22Rv1 (cell line): Measurements from ENCODE around the gene GNB1L.

Experiments
- ZFX ChIP-seq: fragments of 450-650 bp; IDR thresholded peaks from 2 replicates; pipeline ENCODE4 v1.6.1; 2017; ENCODE audit warnings: antibody characterized with exemption, borderline replicate concordance
- TF ChIP-seq, protein P1 (sequence below): fragments of 450-650 bp; IDR thresholded peaks from 2 replicates; pipeline ENCODE4 v1.5.1; 2017; ENCODE audit warnings: mild to moderate bottlenecking

DNA sequence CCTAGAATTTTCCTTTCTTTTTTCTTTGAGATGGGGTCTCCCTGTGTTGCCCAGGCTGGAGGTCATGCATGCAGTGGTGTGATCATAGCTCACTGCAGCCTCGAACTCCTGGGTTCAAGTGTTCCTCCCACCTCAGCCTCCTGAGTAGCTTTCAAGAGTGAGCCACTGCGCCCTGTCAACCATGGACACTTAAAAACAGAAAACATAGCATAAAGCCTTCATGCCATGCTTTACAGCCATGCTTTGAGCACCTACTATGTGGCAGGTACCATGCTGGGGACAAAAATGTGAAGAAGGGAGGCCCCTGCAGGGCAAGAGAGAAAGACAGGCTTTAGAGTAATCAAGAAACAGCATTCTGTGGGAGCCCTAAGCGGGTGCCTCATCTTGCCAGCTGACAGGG lies 13.7 kb upstream of the GNB1L start:
- TF ChIP-seq, protein P1, sequence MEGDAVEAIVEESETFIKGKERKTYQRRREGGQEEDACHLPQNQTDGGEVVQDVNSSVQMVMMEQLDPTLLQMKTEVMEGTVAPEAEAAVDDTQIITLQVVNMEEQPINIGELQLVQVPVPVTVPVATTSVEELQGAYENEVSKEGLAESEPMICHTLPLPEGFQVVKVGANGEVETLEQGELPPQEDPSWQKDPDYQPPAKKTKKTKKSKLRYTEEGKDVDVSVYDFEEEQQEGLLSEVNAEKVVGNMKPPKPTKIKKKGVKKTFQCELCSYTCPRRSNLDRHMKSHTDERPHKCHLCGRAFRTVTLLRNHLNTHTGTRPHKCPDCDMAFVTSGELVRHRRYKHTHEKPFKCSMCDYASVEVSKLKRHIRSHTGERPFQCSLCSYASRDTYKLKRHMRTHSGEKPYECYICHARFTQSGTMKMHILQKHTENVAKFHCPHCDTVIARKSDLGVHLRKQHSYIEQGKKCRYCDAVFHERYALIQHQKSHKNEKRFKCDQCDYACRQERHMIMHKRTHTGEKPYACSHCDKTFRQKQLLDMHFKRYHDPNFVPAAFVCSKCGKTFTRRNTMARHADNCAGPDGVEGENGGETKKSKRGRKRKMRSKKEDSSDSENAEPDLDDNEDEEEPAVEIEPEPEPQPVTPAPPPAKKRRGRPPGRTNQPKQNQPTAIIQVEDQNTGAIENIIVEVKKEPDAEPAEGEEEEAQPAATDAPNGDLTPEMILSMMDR: no peak
- TF ChIP-seq ZFX: no peak
